GM18508 (cell line): Measurements from ENCODE around the gene ELP2.

Experiments used
- ATAC-seq: cut with Tn5 transposase; IDR thresholded peaks from one replicate; pipeline ENCODE4 v1.9.1; 2021; ENCODE audit warnings: moderate number of reproducible peaks; ENCODE audit not compliant: insufficient read depth, unreplicated experiment

ELP2 gene

GRCh38 chr18:36212301-36213171 lies 82.8 kb downstream of the ELP2 start:
- no peak for ATAC-seq

- ATAC-seq = no peak
These were observed 85.1 kb downstream of the ELP2 start for GRCh38 chr18:36214811-36215210.

GRCh38 chr18:36215577-36215976 lies 85.9 kb downstream of the ELP2 start:
- ATAC-seq = no peak

GRCh38 chr18:36217348-36217747 lies 87.6 kb downstream of the ELP2 start:
- no peak for ATAC-seq

GRCh38 chr18:36229188-36229587 lies 99.5 kb downstream of the ELP2 start:
- ATAC-seq = no peak
